Hindlimb muscle (tissue), 1 donor: Measurements from ENCODE around the gene IL17RE. TPM values are rescaled to one million over a fixed set of nuclear protein-coding genes. Genes with fewer than 3 reads are reported as not detected.

Source experiments
- DNase-seq: peaks from one replicate; pipeline ENCODE4 v3.0.0-alpha.2; 2013
- polyA plus RNA-seq: library from polyadenylated mRNA; unstranded; fragments of 120-200 nt; gene quantifications from one replicate; pipeline ENCODE4 v1.2.1, GENCODE V29; 2013; ENCODE audit not compliant: insufficient read length

The IL17RE gene
- polyA plus RNA-seq, 1 donor = 3.1 TPM

DNA sequence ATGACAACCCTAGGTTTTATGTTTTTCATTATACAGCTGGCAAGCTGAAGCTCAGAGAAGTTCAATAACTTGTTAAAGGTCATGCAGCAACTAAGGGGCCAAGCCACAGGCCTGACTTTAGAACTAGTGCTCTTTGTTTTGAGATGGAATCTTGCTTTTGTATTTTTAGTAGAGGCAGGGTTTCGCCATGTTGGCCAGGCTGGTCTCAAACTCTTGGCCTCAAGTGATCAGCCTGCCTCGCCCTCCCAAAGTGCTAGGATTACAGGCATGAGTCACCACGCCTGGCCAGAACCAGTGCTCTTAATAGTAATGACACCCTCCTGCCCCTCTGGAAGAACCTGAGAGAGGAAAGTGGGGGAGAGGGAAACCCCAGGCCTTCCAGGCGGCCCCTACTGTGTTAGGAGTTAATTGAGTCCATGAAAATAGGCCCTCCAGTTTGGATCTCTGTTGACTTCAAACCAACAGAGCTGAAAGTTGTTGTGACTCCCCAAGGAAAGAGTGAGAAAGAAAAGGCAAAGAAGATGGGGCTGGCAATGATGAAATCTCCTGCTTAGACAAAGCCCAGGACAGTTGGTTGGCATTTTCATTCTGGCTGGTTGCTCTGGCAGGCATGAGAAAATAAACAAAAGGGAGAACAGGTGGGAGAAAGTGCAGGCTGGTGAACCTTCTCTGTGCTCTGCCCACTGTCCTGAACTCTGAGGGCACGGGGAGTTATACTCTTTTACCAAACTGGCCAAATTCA, 53.1 kb downstream of the IL17RE start:
- no peak for DNase-seq

DNA sequence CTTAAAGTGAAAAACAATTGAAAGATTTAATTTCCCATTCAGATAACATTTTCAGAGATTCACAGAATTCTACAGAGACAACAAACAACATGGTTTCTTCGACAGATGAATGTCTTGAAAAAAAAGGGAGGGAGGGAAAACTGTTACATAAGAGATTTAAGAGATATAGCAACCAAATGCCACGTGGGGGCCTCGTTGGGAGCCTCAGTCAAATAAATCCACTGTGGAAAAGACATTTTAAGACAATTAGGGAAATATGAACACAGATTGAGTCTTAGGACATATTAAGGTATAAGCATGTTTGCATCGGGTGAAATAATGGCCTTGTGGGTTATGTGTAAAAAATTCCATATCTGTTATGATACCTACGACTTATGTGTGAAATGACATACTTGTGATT, 54.6 kb downstream of the IL17RE start:
- DNase-seq = no peak

DNA sequence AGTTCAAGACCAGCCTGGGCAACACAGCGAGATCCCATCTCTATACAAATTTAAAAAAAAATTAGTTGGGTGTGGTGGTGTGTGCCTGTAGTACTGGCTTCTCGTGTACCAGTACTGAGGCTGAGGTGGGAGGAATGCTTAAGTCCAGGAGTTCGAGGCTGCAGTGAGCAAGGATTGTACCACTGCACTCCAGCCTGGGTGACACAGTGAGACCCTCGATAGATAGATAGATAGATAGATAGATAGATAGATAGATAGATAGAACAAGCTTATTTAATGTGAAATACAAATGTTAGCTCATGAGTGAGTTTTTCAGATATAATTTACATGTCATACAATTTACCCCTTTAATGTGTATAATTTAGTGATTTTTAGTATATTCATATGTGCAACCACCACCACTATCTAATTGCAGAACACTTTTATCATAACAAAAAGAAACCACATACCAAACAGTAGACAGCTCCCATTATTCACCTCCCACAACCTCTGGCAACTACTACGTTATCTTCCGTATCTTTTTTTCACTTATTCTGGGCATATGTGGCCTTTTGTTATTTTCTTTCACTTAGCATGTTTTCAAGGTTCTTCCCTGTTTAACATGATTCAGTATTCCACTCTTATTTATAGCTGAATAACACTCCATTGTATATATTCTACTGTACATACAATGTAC, 62.7 kb downstream of the IL17RE start:
- no peak for DNase-seq

Other genes starting within 250 kb of the IL17RE start
- not detected for gene CPNE9, start 199.0 kb upstream of the IL17RE start, polyA plus RNA-seq
- 13.3 TPM for gene BRPF1, start 171.1 kb upstream of the IL17RE start, polyA plus RNA-seq
- 33.1 TPM for gene OGG1, start 152.9 kb upstream of the IL17RE start, polyA plus RNA-seq
- 17.4 TPM for gene CAMK1, start 132.9 kb upstream of the IL17RE start, polyA plus RNA-seq
- gene TADA3, start 110.4 kb upstream of the IL17RE start, polyA plus RNA-seq = 68.8 TPM
- 73.9 TPM for gene ARPC4, start 109.8 kb upstream of the IL17RE start, polyA plus RNA-seq
- gene TTLL3, start 92.6 kb upstream of the IL17RE start, polyA plus RNA-seq = 37.3 TPM
- gene RPUSD3, start 58.8 kb upstream of the IL17RE start, polyA plus RNA-seq = 31.2 TPM
- gene CIDEC, start 22.6 kb upstream of the IL17RE start, polyA plus RNA-seq = 2.7 TPM
- gene JAGN1, start 12.2 kb upstream of the IL17RE start, polyA plus RNA-seq = 31.6 TPM
- gene IL17RC, start 14.2 kb downstream of the IL17RE start, polyA plus RNA-seq = 16.8 TPM
- gene CRELD1, start 31.0 kb downstream of the IL17RE start, polyA plus RNA-seq = 40.3 TPM
- 2.0 TPM for gene PRRT3, start 49.6 kb downstream of the IL17RE start, polyA plus RNA-seq
- 36.2 TPM for gene EMC3, start 84.0 kb downstream of the IL17RE start, polyA plus RNA-seq
- gene FANCD2, start 123.6 kb downstream of the IL17RE start, polyA plus RNA-seq = 6.4 TPM
- gene FANCD2OS, start 205.4 kb downstream of the IL17RE start, polyA plus RNA-seq = not detected
- 142 TPM for gene BRK1, start 212.8 kb downstream of the IL17RE start, polyA plus RNA-seq
- 47.9 TPM for gene VHL, start 238.9 kb downstream of the IL17RE start, polyA plus RNA-seq